GM12878 (cell line): ENCODE results near the gene FILIP1L. TPM values are rescaled to one million over a fixed set of nuclear protein-coding genes. Genes with fewer than 3 reads are reported as not detected.

ENCODE experiments used
- ATAC-seq: fragments of 200-7000 bp; cut with Tn5 transposase; 3 replicates; pipeline ENCODE4 v1.9.1; 2020; ENCODE audit warnings: mild to moderate bottlenecking, moderate library complexity
- BruUV-seq: library from RNA; stranded (reverse); fragments of 400-500 nt; replicated peaks from 2 replicates; lab custom pipeline; 2021; lab: Mats Ljungman, UMichigan
- CTCF ChIA-PET: fragments of 300-600 bp; sonication (Branson Sonifier 250); formaldehyde crosslinking; extraction: SDS; loops from one replicate; lab custom pipeline; 2021; ENCODE audit warnings: inconsistent platforms; lab: Yijun Ruan, JAX
- POLR2A ChIA-PET: fragments of 350-600 bp; formaldehyde crosslinking; extraction: SDS; loops from one replicate; lab custom pipeline; 2021; ENCODE audit warnings: inconsistent platforms; lab: Charles Lee
- RAD21 ChIA-PET: fragments of 300-600 bp; sonication (Branson Sonifier 250); formaldehyde crosslinking; loops from one replicate; lab custom pipeline; 2023; ENCODE audit warnings: antibody characterized with exemption; ENCODE audit not compliant: unreplicated experiment; lab: Charles Lee
- SMC1A ChIA-PET: fragments of 300-600 bp; sonication (Branson Sonifier 250); formaldehyde crosslinking; loops from one replicate; lab custom pipeline; 2023; ENCODE audit not compliant: unreplicated experiment, uncharacterized antibody; lab: Charles Lee
- DNase-seq: peaks from one replicate; pipeline ENCODE4 v3.0.0-alpha.2; 2011; ENCODE audit warnings: low read depth, low spot score
- FAIRE-seq: peaks from 3 replicates; lab custom pipeline; 2011; peaks lifted over from hg19 to GRCh38; lab: Jason Lieb, UNC
- H2AFZ ChIP-seq: 2 replicates; pipeline ENCODE4 v1.6.0; 2011; ENCODE audit warnings: low read depth, low read length, control low read depth; ENCODE audit not compliant: control insufficient read depth
- H3K27ac ChIP-seq: 2 replicates; pipeline ENCODE4 v1.5.1; 2011; ENCODE audit warnings: control low read depth; ENCODE audit not compliant: control insufficient read depth, insufficient read depth
- H3K27me3 ChIP-seq, 2 experiments: replicated peaks in 1 of 2; 2 replicates each; pipeline versions ENCODE4 v1.6.0 to v1.6.1; 2011; ENCODE audit warnings: low read length in 1 of 2; ENCODE audit not compliant: control insufficient read depth in 2 of 2, insufficient read depth in 2 of 2
- H3K36me3 ChIP-seq, 2 experiments: 2 replicates each; pipeline ENCODE4 v1.5.1; 2011; ENCODE audit warnings: low read length in 1 of 2; ENCODE audit not compliant: control insufficient read depth in 2 of 2, insufficient read depth in 2 of 2
- H3K4me1 ChIP-seq: 2 replicates; pipeline ENCODE4 v1.6.1; 2011; ENCODE audit warnings: mild to moderate bottlenecking, low read length, moderate library complexity, mixed read lengths; ENCODE audit not compliant: control insufficient read depth, insufficient read depth
- H3K4me2 ChIP-seq: 2 replicates; pipeline ENCODE4 v1.6.0; 2011; ENCODE audit warnings: control low read depth; ENCODE audit not compliant: control insufficient read depth, insufficient read depth
- H3K4me3 ChIP-seq: fragments of 200-600 bp; sonication (generic); 2 replicates; pipeline ENCODE4 v1.5.1; 2016
- H3K79me2 ChIP-seq: 2 replicates; pipeline ENCODE4 v1.6.0; 2011; ENCODE audit warnings: low read length; ENCODE audit not compliant: control insufficient read depth, insufficient read depth
- H3K9ac ChIP-seq: 2 replicates; pipeline ENCODE4 v1.8.0; 2011; ENCODE audit warnings: low read length, control low read depth, mixed read lengths; ENCODE audit not compliant: control insufficient read depth, insufficient read depth
- H3K9me3 ChIP-seq: replicated peaks from 3 replicates; pipeline ENCODE4 v1.5.1; 2011; ENCODE audit warnings: mild to moderate bottlenecking, low read length; ENCODE audit not compliant: control insufficient read depth, insufficient read depth
- H4K20me1 ChIP-seq: 2 replicates; pipeline ENCODE4 v1.6.0; 2011; ENCODE audit not compliant: control insufficient read depth, insufficient read depth
- ATF7 ChIP-seq: fragments of 450-650 bp; IDR thresholded peaks from 2 replicates; pipeline ENCODE4 v1.6.1; 2016; ENCODE audit warnings: low read depth, mild to moderate bottlenecking
- CBFB ChIP-seq: IDR thresholded peaks from 2 replicates; pipeline ENCODE4 v1.6.1; 2016; ENCODE audit warnings: antibody characterized with exemption, low read depth
- CEBPZ ChIP-seq: fragments of 150-350 bp; IDR thresholded peaks from 2 replicates; pipeline ENCODE4 v1.6.1; 2016; ENCODE audit warnings: low read depth, low read length
- GATAD2B ChIP-seq: fragments of 450-650 bp; conservative IDR thresholded peaks from 2 replicates; pipeline ENCODE4 v1.6.1; 2017; ENCODE audit warnings: low read depth, mild to moderate bottlenecking, moderate library complexity
- HDAC6 ChIP-seq: fragments of 200-600 bp; sonication (generic); IDR thresholded peaks from one replicate; pipeline ENCODE4 v1.8.0; 2017; ENCODE audit warnings: antibody characterized with exemption; ENCODE audit not compliant: unreplicated experiment
- HDGF ChIP-seq: fragments of 450-650 bp; IDR thresholded peaks from 2 replicates; pipeline ENCODE4 v1.6.1; 2016; ENCODE audit warnings: antibody characterized with exemption
- PAX5 ChIP-seq: IDR thresholded peaks from 2 replicates; pipeline ENCODE4 v1.6.1; 2011; ENCODE audit warnings: low read depth, low read length, borderline replicate concordance
- POLR2AphosphoS5 ChIP-seq: IDR thresholded peaks from 2 replicates; pipeline ENCODE4 v1.6.1; 2011; ENCODE audit warnings: mild to moderate bottlenecking, low read length, inconsistent platforms
- SKIL ChIP-seq: fragments of 450-650 bp; IDR thresholded peaks from 2 replicates; pipeline ENCODE4 v1.6.1; 2017; ENCODE audit warnings: mild to moderate bottlenecking, low read depth, inconsistent platforms; ENCODE audit not compliant: poor library complexity, severe bottlenecking
- SMAD1 ChIP-seq: fragments of 450-650 bp; IDR thresholded peaks from 2 replicates; pipeline ENCODE4 v1.6.1; 2018; ENCODE audit warnings: mild to moderate bottlenecking, low read depth; ENCODE audit not compliant: partially characterized antibody
- SMAD5 ChIP-seq: IDR thresholded peaks from 2 replicates; pipeline ENCODE4 v1.6.1; 2016; ENCODE audit warnings: antibody characterized with exemption, low read depth
- WRNIP1 ChIP-seq: IDR thresholded peaks from 2 replicates; pipeline ENCODE4 v1.6.1; 2011; ENCODE audit warnings: low read depth, low read length, improper control_type of control experiment, borderline replicate concordance
- WGBS: methylation state at CpG from one replicate; pipeline ENCODE4 v1.1.6; 2016; ENCODE audit warnings: low lambda C conversion rate; ENCODE audit not compliant: insufficient replicate concordance, insufficient coverage; ENCODE audit errors: missing lambda C conversion rate; 5-methylcytosine and 5-hydroxymethylcytosine counted together
- in situ Hi-C: fragments of 300-500 bp; cut with MboI; formaldehyde crosslinking; loops from 9 replicates; pipeline ENCODE4 v1.14.3; 2018; ENCODE audit warnings: mixed read lengths
- intact Hi-C: fragments of 100-400 bp; cut with micrococcal nuclease; formaldehyde crosslinking; loops from one replicate; pipeline ENCODE4 v1.14.2; 2022; ENCODE audit not compliant: unreplicated experiment
- polyA plus RNA-seq, 11 experiments: library from polyadenylated mRNA; depleted of rRNA in 4 of 11; unstranded in 6 of 11; stranded (reverse) in 5 of 11; fragments of >200 nt; fragmentation: Nextera tagmentation in 4 of 11; fragmentation: Illumina TruSeq in 1 of 11; extraction: Ambion mirVana in 4 of 11; extraction: Trizol in 1 of 11; gene quantifications; 1 replicate in 1 of 11; 2 replicates in 10 of 11; pipeline versions ENCODE4 v1.2.1 to v1.2.3, GENCODE V29; 2011 to 2016; ENCODE audit warnings: inconsistent platforms in 2 of 11, missing spikeins in 2 of 11, low read depth in 1 of 11
- total RNA-seq, 4 experiments: library from RNA; depleted of rRNA in 3 of 4; stranded (reverse); fragments of >200 nt in 3 of 4; fragmentation: Illumina TruSeq in 1 of 4; extraction: Trizol in 1 of 4; gene quantifications; 2 replicates each; pipeline versions ENCODE4 v1.2.1 to v1.2.3, GENCODE V29; 2013 to 2021

Gene FILIP1L
- total and polyA plus RNA-seq, 10 of the 15 experiments (the other 5 are each of a cell fraction or from before 2014, with no cell fraction given) = 0.24 to 6.1 (median 3.5) TPM

GRCh38 chr3:100010087-100010417 is 104.2 kb downstream of the FILIP1L start:
- Histone ChIP-seq H4K20me1 (no peaks in the 10 kb centered on the region), H3K4me2 (no peak overlapping the region), H3K4me1 (no peaks in the 10 kb centered on the region; the same call in 1 of the 2 replicates), H3K79me2 (no peaks in the 10 kb centered on the region), H3K36me3 (no peaks in the 10 kb centered on the region), H2AFZ (no peak overlapping the region), H3K9me3 (no peaks in the 10 kb centered on the region), H3K4me3 (no peak overlapping the region), H3K27ac (no peak overlapping the region), H3K9ac (no peak overlapping the region), H3K27me3 (no peaks in the 10 kb centered on the region)
- TF ChIP-seq SMAD5 (no peak), PAX5 (no peak), ATF7 (no peak)
- ChIA-PET SMC1A (interaction anchor here (1.0 to 1.9 kb wide), 3 partner anchors 11 to 155 kb away, joined by 3 to 4 read pairs (median 3); no protein-coding TSS in a partner anchor), CTCF (interaction anchor here (0.7 to 2.0 kb wide), 2 partner anchors 244 to 1230 kb away, joined by 5 read pairs; no protein-coding TSS in a partner anchor), POLR2A (no interaction called here), RAD21 (no interaction called here)
- DNase-seq (no peak), FAIRE-seq (no peak), ATAC-seq (no peak)
- 83% methylated on average over 1 of the region's 1 CpG for WGBS
- intact Hi-C loops = no loop called here
- in situ Hi-C loops = no loop called here
- BruUV-seq = no TSS peak

GRCh38 chr3:100009276-100010086 is 104.8 kb downstream of the FILIP1L start:
- Histone ChIP-seq H3K27me3 (no peaks in the 10 kb centered on the region), H2AFZ (no peak overlapping the region), H4K20me1 (no peaks in the 10 kb centered on the region), H3K4me3 (no peak overlapping the region), H3K4me2 (no peak overlapping the region), H3K4me1 (no peaks in the 10 kb centered on the region; the same call in 1 of the 2 replicates), H3K9me3 (no peaks in the 10 kb centered on the region), H3K27ac (no peak overlapping the region), H3K79me2 (no peaks in the 10 kb centered on the region), H3K9ac (no peak overlapping the region), H3K36me3 (no peaks in the 10 kb centered on the region)
- BruUV-seq = no TSS peak
- in situ Hi-C loops (no loop called here), intact Hi-C loops (no loop called here)
- no peak for DNase-seq
- CTCF ChIA-PET = interaction anchor here (0.7 to 2.0 kb wide), 3 partner anchors 48 to 1229 kb away, joined by 3 to 5 read pairs (median 5); no protein-coding TSS in a partner anchor
- no peak for FAIRE-seq
- no peak for ATAC-seq
- SMC1A ChIA-PET = interaction anchor here (0.6 to 1.9 kb wide), 4 partner anchors 11 to 154 kb away, joined by 3 to 4 read pairs (median 4); no protein-coding TSS in a partner anchor
- RAD21 ChIA-PET = no interaction called here
- 76% methylated on average over 5 of the region's 5 CpGs for WGBS
- POLR2A ChIA-PET = no interaction called here
- TF ChIP-seq WRNIP1 = no peak
- no peak for TF ChIP-seq HDGF
- TF ChIP-seq GATAD2B = no peak
- no peak for TF ChIP-seq HDAC6
- TF ChIP-seq CEBPZ = no peak
- no peak for TF ChIP-seq SMAD1
- TF ChIP-seq CBFB = no peak
- TF ChIP-seq SKIL = no peak
- TF ChIP-seq POLR2AphosphoS5 = no peak
